Colonic mucosa (tissue), 4 donors: ENCODE measurements around the gene ACBD6. TPM values are rescaled to one million over a fixed set of nuclear protein-coding genes. Genes with fewer than 3 reads are reported as not detected.

Experiments used
- DNase-seq: peaks from one replicate; pipeline ENCODE4 v3.0.0-alpha.2; 2020
- H3K27ac ChIP-seq: fragments of 200-600 bp; one replicate; pipeline ENCODE4 v1.8.0; 2021
- H3K27me3 ChIP-seq: fragments of 200-600 bp; one replicate; pipeline ENCODE4 v1.8.0; 2021
- H3K36me3 ChIP-seq: fragments of 200-600 bp; one replicate; pipeline ENCODE4 v1.8.0; 2021
- H3K4me1 ChIP-seq: fragments of 200-600 bp; one replicate; pipeline ENCODE4 v1.8.0; 2021; ENCODE audit warnings: mild to moderate bottlenecking
- H3K4me3 ChIP-seq: fragments of 200-600 bp; one replicate; pipeline ENCODE4 v1.8.0; 2021
- H3K9ac ChIP-seq, 2 donors: one replicate each; pipeline ENCODE4 v1.7.0; 2013; ENCODE audit warnings: control low read depth in 2 of 2, low read depth in 2 of 2, low read length in 2 of 2
- H3K9me3 ChIP-seq: fragments of 200-600 bp; one replicate; pipeline ENCODE4 v1.8.0; 2021
- intact Hi-C: fragments of 100-400 bp; cut with DNase I; formaldehyde crosslinking; loops from one replicate; pipeline ENCODE4 v1.14.1; 2022
- total RNA-seq, 2 donors: library from RNA; stranded (reverse); fragmentation: NEBNext Ultra II Directional in 1 of 2; extraction: Animal tissue kit (Norgen Biotek cat#: 25700) in 1 of 2; gene quantifications; one replicate each; pipeline ENCODE4 v1.2.1, GENCODE V29; 2021
- TF ChIP-seq, protein P1 (sequence below): fragments of 200-600 bp; IDR thresholded peaks from one replicate; pipeline ENCODE4 v1.8.0; 2022; ENCODE audit warnings: antibody characterized with exemption, mild to moderate bottlenecking
- donor health status: healthy.
- donor health status: DM: no; HTN: no; CAD: no.
- donor health status: DM: no; HTN: no; CAD: no.

Gene ACBD6
- total RNA-seq, 2 donors from 2014 or later = 16.1 to 25.8 TPM

DNA sequence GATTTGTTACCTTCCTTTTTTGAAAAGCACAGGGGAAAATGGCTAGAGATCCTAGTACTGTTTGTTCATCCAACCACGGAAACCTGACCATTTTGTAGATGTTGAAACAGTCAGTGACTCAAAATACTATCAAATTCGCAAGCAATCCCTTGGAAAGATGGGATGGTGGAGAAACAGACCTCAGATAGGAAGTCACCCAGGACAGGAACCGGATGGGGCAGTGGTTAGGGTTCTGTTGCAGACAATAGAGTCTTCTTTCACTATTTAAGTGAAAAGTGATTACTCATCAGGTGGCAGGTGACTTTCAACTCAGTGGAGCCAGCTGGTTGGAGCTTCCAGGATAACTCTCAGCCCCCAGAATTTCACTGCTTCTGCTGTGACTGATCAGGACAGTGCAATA lies 255.3 kb downstream of the ACBD6 start:
- no peak overlapping the region for H3K27ac ChIP-seq
- no peaks in the 10 kb centered on the region for H3K9me3 ChIP-seq
- intact Hi-C loops = no loop called here
- no peak for DNase-seq
- TF ChIP-seq, protein P1, sequence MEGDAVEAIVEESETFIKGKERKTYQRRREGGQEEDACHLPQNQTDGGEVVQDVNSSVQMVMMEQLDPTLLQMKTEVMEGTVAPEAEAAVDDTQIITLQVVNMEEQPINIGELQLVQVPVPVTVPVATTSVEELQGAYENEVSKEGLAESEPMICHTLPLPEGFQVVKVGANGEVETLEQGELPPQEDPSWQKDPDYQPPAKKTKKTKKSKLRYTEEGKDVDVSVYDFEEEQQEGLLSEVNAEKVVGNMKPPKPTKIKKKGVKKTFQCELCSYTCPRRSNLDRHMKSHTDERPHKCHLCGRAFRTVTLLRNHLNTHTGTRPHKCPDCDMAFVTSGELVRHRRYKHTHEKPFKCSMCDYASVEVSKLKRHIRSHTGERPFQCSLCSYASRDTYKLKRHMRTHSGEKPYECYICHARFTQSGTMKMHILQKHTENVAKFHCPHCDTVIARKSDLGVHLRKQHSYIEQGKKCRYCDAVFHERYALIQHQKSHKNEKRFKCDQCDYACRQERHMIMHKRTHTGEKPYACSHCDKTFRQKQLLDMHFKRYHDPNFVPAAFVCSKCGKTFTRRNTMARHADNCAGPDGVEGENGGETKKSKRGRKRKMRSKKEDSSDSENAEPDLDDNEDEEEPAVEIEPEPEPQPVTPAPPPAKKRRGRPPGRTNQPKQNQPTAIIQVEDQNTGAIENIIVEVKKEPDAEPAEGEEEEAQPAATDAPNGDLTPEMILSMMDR = no peak
- H3K36me3 ChIP-seq = no peaks in the 10 kb centered on the region
- H3K4me3 ChIP-seq = no peak overlapping the region
- no peaks in the 10 kb centered on the region for H3K27me3 ChIP-seq
- no peaks in the 10 kb centered on the region for H3K4me1 ChIP-seq
- no peak overlapping the region for H3K9ac ChIP-seq

DNA sequence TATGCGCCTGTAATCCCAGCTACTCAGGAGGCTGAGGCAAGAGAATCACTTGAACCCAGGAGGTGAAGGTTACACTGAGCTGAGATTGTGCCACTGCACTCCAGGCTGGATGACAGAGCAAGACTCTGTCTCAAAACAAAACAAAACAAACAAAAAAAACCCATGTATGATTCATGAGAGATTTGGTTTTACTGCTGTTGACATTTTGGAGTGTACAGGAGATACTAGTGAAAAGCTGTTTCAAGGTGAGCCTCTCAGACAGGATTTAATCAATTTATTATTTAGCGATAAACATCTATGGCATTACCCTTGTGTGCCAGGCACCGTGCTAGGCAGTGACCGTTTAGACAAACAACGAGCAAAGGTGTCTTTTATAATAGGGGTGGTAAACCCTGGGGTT lies 255.8 kb downstream of the ACBD6 start:
- no peaks in the 10 kb centered on the region for H3K36me3 ChIP-seq
- H3K4me3 ChIP-seq = no peak overlapping the region
- TF ChIP-seq, protein P1 = no peak
- H3K4me1 ChIP-seq = no peaks in the 10 kb centered on the region
- H3K9ac ChIP-seq = no peak overlapping the region
- H3K9me3 ChIP-seq = no peaks in the 10 kb centered on the region
- DNase-seq = no peak
- no peak overlapping the region for H3K27ac ChIP-seq
- intact Hi-C loops = no loop called here
- H3K27me3 ChIP-seq = no peaks in the 10 kb centered on the region

DNA sequence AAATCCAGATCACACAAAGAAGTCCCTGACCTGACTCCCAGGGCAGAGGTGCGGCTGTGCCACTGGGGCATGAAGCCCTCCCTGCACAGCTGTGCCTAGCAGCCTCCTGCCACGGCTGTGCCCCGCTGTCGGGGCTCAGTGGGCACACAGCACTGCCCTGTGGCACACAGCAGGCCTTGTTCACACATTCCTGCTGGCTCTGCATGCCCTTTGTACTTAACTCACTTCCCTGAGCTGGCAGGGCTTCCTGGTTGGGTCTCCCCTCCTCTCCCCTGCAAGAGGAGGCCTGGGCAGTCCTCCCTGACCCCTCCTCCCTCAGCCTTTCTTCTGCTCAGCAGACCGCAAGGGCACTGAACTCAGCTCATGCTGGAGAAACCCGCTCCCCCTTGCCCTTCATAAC lies 257.5 kb downstream of the ACBD6 start:
- Histone ChIP-seq H3K36me3 (no peaks in the 10 kb centered on the region), H3K4me3 (no peak overlapping the region), H3K9me3 (no peaks in the 10 kb centered on the region), H3K4me1 (no peaks in the 10 kb centered on the region), H3K27me3 (peaks cover 11% of the 10 kb centered on the region), H3K27ac (no peak overlapping the region), H3K9ac (no peak overlapping the region)
- intact Hi-C loops = no loop called here
- TF ChIP-seq, protein P1 = no peak
- DNase-seq = peak; percentile 43

DNA sequence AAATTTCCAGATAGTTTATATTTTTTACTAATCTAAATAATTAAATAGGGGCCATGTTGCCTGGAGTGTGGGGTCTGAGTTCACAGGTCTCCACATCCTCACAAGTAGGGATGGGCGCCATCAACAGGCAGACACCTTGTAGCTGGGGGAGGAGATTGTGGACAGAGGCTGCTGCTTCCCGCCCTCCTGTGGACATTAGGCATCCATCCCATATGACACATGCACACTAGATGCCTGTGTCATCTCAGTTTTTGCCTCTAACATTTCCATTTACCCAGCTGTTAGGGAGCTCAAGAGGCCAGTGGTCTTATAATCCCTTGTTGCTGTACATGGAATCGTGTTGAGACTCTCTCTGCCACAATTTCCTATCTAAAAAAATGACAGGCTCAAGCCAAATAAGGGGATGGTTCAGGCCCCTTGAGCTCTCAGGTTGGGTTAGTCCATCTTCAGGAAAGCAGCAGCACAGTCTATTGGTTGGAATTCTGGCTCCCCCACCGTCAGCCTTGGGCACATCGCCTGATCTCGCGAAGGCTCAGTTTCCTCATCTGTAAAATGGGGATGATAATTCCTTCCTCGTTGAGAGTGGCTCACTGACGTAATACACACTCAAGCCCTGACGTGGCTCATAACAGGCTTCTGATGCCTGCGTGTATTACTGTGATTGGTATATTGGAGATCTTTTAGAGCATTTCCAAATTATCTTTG lies 258.7 kb downstream of the ACBD6 start:
- no peak overlapping the region for H3K27ac ChIP-seq
- no peaks in the 10 kb centered on the region for H3K4me1 ChIP-seq
- DNase-seq = no peak
- no peak overlapping the region for H3K9ac ChIP-seq
- H3K4me3 ChIP-seq = no peak overlapping the region
- TF ChIP-seq, protein P1 = no peak
- no peaks in the 10 kb centered on the region for H3K9me3 ChIP-seq
- intact Hi-C loops = no loop called here
- H3K36me3 ChIP-seq = no peaks in the 10 kb centered on the region
- H3K27me3 ChIP-seq = peaks cover 23% of the 10 kb centered on the region

DNA sequence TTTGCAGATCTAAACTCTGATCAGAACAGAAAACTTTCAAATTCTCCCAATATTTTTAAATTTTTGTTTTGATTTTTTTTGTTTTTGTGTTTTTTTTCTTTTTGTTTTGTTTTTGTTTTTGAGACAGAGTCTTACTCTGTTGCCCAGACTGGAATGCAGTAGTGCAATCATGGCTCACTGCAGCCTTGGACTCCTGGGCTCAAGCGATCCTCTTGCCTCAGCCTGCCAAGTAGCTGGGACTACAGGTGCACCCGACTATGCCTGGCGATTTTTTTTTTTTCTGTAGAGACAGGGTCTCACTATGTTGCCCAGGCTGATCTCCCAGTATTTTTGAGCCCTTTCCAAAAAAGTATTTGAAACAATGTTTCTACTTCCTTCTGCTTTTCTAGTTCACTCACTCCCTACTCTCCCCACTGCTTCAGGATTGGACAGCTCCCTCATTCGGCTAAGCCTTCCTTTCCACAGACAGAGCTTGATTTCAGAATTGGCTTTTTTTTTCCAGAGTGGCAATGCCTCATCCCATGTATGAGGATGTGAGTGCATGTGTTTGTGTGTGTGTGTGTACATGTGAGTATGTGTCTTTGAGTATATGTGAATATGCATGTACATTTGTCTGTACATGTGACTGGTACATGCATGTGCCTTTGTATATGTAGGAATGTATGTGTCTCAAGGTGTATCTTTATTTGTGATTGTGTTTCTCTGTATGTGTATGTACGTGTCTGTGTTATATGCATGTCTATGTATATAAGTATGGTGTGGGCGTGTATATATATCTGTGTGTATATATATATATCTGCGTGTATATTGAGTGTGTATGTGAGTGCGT lies 260.4 kb downstream of the ACBD6 start:
- peaks cover 39% of the 10 kb centered on the region for H3K27me3 ChIP-seq
- H3K4me3 ChIP-seq = no peak overlapping the region
- TF ChIP-seq, protein P1 = no peak
- no peak for DNase-seq
- no peaks in the 10 kb centered on the region for H3K9me3 ChIP-seq
- no peak overlapping the region for H3K9ac ChIP-seq
- intact Hi-C loops = no loop called here
- no peaks in the 10 kb centered on the region for H3K36me3 ChIP-seq
- H3K4me1 ChIP-seq = no peaks in the 10 kb centered on the region
- no peak overlapping the region for H3K27ac ChIP-seq
